Smooth muscle cell (in vitro differentiated cells): ENCODE measurements around the gene GAS1. TPM values are rescaled to one million over a fixed set of nuclear protein-coding genes. Genes with fewer than 3 reads are reported as not detected.
A peak's percentile ranks its signal among the peaks of the same experiment; 100 is the strongest.

Experiments
- DNase-seq: peaks from one replicate; lab custom pipeline; 2025; ENCODE audit not compliant: unreplicated experiment; lab: John Stamatoyannopoulos, UW
- H2AFZ ChIP-seq: fragments of 200-600 bp; sonication (generic); 2 replicates; pipeline ENCODE4 v1.6.0; 2016; ENCODE audit warnings: antibody characterized with exemption, low read depth, mild to moderate bottlenecking
- H3F3A ChIP-seq: fragments of 200-600 bp; sonication (generic); 2 replicates; pipeline ENCODE4 v1.6.0; 2017; ENCODE audit warnings: antibody characterized with exemption, low read depth
- H3K27ac ChIP-seq: fragments of 200-600 bp; sonication (generic); 2 replicates; pipeline ENCODE4 v1.5.1; 2016; ENCODE audit warnings: low read depth, mild to moderate bottlenecking
- H3K27me3 ChIP-seq: fragments of 200-600 bp; sonication (generic); 2 replicates; pipeline ENCODE4 v1.6.1; 2016; ENCODE audit warnings: low read depth, mild to moderate bottlenecking
- H3K36me3 ChIP-seq: fragments of 200-600 bp; sonication (generic); 2 replicates; pipeline ENCODE4 v1.5.1; 2016; ENCODE audit warnings: low read depth
- H3K4me1 ChIP-seq: fragments of 200-600 bp; sonication (generic); 2 replicates; pipeline ENCODE4 v1.5.1; 2016; ENCODE audit warnings: low read depth
- H3K4me2 ChIP-seq: fragments of 200-600 bp; sonication (generic); 2 replicates; pipeline ENCODE4 v1.6.0; 2016; ENCODE audit warnings: mild to moderate bottlenecking
- H3K4me3 ChIP-seq: fragments of 200-600 bp; sonication (generic); 2 replicates; pipeline ENCODE4 v1.5.1; 2016; ENCODE audit warnings: mild to moderate bottlenecking
- H3K79me2 ChIP-seq: fragments of 200-600 bp; sonication (generic); 2 replicates; pipeline ENCODE4 v1.6.0; 2016; ENCODE audit warnings: low read depth, mild to moderate bottlenecking
- H3K9ac ChIP-seq: fragments of 200-600 bp; sonication (generic); 2 replicates; pipeline ENCODE4 v1.6.0; 2016; ENCODE audit warnings: low read depth
- H3K9me3 ChIP-seq: fragments of 200-600 bp; sonication (generic); replicated peaks from 2 replicates; pipeline ENCODE4 v1.5.1; 2016; ENCODE audit warnings: low read depth
- H4K20me1 ChIP-seq: fragments of 200-600 bp; sonication (generic); 2 replicates; pipeline ENCODE4 v1.6.0; 2016; ENCODE audit warnings: low read depth
- WGBS: methylation state at CpG from one replicate; pipeline ENCODE4 v1.1.7; 2016; ENCODE audit warnings: low lambda C conversion rate; 5-methylcytosine and 5-hydroxymethylcytosine counted together
- polyA plus RNA-seq: library from polyadenylated mRNA; unstranded; fragments of >200 nt; fragmentation: Nextera tagmentation; extraction: Ambion mirVana; gene quantifications from 2 replicates; pipeline ENCODE4 v1.2.1, GENCODE V29; 2016
- total RNA-seq: library from RNA; depleted of rRNA; stranded (reverse); fragments of >200 nt; gene quantifications from 2 replicates; pipeline ENCODE4 v1.2.3, GENCODE V29; 2014
- TF ChIP-seq, protein P1 (sequence below): fragments of 200-600 bp; sonication (generic); IDR thresholded peaks from 2 replicates; pipeline ENCODE4 v1.5.1; 2017; ENCODE audit warnings: borderline replicate concordance, mild to moderate bottlenecking, antibody characterized with exemption; ENCODE audit not compliant: insufficient read depth, poor library complexity, severe bottlenecking

GAS1 gene
- total and polyA plus RNA-seq, 2 experiments from 2014 or later = 74.8 to 134 TPM

DNA sequence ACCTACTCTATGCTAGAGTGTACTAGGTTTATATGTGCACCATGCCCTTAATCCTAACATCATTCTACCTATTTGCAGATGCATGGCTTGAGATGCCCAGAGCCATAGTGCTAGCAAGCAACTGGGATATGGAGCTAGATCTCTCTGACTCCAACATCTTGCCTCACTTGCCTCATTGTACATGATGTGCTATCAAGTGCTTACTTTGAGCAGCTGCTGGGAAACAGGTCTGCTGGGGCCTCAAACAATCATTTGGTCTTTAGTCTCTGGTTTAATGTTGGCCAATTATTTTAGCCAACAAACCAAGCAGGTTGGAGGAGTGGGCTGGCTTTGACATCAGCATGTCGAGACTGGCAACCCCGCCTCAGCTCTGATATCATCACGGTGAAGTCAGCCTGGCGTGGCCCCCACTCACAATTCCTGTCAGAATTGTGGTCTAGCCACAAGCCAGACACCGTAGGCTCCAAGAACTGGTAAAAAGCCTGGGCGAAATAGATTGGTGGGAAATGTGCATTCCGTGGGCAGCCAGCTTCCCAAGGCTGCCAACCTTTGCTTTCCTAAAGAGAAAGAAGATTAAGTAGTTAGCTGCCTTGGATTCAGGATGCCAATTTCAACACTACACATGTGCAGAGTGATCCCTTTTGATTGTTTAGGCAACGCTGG is 21.1 kb upstream of the GAS1 start:
- Histone ChIP-seq H3K36me3 (no peaks in the 10 kb centered on the region), H3K27ac (peak overlapping the region; percentile 57), H3K9ac (no peak overlapping the region), H3K4me2 (peak overlapping the region; percentile 65), H3K4me3 (no peak overlapping the region), H4K20me1 (no peaks in the 10 kb centered on the region), H3K79me2 (no peaks in the 10 kb centered on the region), H3K9me3 (no peaks in the 10 kb centered on the region), H3K27me3 (no peaks in the 10 kb centered on the region), H2AFZ (no peak overlapping the region), H3F3A (no peaks in the 10 kb centered on the region), H3K4me1 (peaks cover 8% of the 10 kb centered on the region)
- WGBS = 22% methylated on average over 8 of the region's 8 CpGs
- TF ChIP-seq, protein P1, sequence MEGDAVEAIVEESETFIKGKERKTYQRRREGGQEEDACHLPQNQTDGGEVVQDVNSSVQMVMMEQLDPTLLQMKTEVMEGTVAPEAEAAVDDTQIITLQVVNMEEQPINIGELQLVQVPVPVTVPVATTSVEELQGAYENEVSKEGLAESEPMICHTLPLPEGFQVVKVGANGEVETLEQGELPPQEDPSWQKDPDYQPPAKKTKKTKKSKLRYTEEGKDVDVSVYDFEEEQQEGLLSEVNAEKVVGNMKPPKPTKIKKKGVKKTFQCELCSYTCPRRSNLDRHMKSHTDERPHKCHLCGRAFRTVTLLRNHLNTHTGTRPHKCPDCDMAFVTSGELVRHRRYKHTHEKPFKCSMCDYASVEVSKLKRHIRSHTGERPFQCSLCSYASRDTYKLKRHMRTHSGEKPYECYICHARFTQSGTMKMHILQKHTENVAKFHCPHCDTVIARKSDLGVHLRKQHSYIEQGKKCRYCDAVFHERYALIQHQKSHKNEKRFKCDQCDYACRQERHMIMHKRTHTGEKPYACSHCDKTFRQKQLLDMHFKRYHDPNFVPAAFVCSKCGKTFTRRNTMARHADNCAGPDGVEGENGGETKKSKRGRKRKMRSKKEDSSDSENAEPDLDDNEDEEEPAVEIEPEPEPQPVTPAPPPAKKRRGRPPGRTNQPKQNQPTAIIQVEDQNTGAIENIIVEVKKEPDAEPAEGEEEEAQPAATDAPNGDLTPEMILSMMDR = no peak
- DNase-seq = no peak

DNA sequence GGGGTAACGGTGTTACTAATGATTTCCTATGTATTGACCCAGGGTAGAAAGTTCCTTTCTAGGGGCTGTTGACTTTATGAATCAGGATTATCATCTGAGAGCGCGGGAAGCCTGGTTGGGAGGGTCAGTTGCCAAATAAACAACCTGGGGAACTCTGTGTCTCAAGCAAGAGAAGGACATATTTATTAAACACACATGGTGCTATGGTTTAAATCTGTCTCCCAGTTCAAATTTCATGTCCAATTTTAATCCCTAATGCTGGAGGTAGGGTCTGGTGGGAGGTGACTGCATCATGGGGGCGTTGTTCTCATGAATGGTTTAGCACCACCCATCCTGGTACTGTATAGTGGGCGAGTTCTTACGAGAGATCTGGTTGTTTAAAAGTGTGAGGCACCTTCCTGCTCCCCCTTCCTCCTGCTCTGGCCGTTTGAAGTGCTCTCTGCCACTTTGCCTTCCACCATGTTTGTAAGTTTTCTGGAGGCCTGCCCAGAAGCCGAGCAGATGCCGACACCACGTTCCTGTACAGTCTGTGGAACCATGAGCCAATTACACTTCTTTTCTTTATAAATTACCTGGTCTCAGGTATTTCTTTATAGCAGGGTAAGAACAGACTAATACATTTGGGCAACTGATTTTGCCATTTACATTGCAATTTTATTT is 19.7 kb upstream of the GAS1 start:
- TF ChIP-seq, protein P1 = no peak
- H3K36me3 ChIP-seq = no peaks in the 10 kb centered on the region

DNA sequence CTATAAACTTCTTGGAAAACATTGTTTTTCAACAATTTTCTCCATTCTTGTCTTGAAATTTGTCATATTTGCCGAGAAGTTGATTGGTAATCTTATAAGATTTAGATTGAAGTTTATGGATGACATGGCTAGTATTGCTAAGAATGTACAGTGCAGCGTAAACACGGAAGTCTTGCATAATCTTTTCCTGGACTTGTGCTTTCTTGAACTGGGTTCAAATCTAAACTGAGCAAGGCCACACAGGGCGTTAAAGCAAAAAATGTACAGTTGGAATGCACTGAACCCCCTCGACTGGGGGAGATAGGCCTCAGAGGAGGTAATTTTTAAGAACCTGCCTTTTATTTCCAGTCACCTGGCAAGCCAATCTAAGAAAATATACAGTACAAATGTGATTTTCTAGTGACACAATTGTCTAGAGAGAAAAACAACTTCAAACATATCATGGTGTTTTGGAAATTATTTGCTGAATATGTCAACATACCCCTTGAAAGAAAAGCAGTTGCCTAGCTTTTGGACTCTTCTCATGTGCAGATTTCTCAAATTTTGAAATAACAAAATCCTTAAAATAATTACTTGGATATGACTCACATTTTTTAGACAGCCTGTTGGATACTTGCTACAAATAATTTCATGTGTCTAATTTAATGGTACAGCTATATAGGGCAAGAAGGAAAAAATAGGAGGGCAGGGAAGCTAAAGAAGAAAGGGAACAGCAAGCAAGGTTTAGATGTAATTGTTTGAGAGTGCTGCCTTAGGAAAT is 18.5 kb upstream of the GAS1 start:
- Histone ChIP-seq H3K27me3 (no peaks in the 10 kb centered on the region), H3K4me2 (no peak overlapping the region), H3F3A (no peaks in the 10 kb centered on the region), H3K79me2 (no peaks in the 10 kb centered on the region), H3K4me1 (peaks cover 8% of the 10 kb centered on the region), H2AFZ (no peak overlapping the region), H3K4me3 (no peak overlapping the region), H4K20me1 (no peaks in the 10 kb centered on the region), H3K9ac (no peak overlapping the region), H3K9me3 (no peaks in the 10 kb centered on the region), H3K27ac (no peak overlapping the region), H3K36me3 (no peaks in the 10 kb centered on the region)
- TF ChIP-seq, protein P1 = no peak
- DNase-seq = no peak
- WGBS = 73% methylated on average over 5 of the region's 5 CpGs

More for the DNA sequence above, 19.7 kb upstream of the GAS1 start:
- no peaks in the 10 kb centered on the region for H3K27me3 ChIP-seq
- no peaks in the 10 kb centered on the region for H3F3A ChIP-seq
- no peak for DNase-seq
- H3K9ac ChIP-seq = no peak overlapping the region
- 93% methylated on average over 10 of the region's 10 CpGs for WGBS
- peaks cover 8% of the 10 kb centered on the region for H3K4me1 ChIP-seq
- no peak overlapping the region for H2AFZ ChIP-seq
- no peaks in the 10 kb centered on the region for H3K9me3 ChIP-seq
- H4K20me1 ChIP-seq = no peaks in the 10 kb centered on the region
- no peaks in the 10 kb centered on the region for H3K79me2 ChIP-seq
- H3K4me2 ChIP-seq = no peak overlapping the region
- no peak overlapping the region for H3K27ac ChIP-seq
- no peak overlapping the region for H3K4me3 ChIP-seq
